Germinal center (tissue), 1 donor: ENCODE data around the gene GTF2F2.

Source experiments
- DNase-seq: peaks from one replicate; pipeline ENCODE4 v3.0.0; 2012; ENCODE audit warnings: mixed read lengths, low spot score

The GTF2F2 gene

GRCh38 chr13:45303026-45303425, 182.7 kb downstream of the GTF2F2 start:
- no peak for DNase-seq

- DNase-seq = no peak
These were observed 183.6 kb downstream of the GTF2F2 start for GRCh38 chr13:45303866-45304265.

GRCh38 chr13:45305079-45305478, 184.8 kb downstream of the GTF2F2 start:
- DNase-seq = no peak

- DNase-seq = no peak
These were observed 186.7 kb downstream of the GTF2F2 start for GRCh38 chr13:45306966-45307365.

- DNase-seq = no peak
These were observed 190.2 kb downstream of the GTF2F2 start for GRCh38 chr13:45310341-45311131.

GRCh38 chr13:45314822-45315221, 194.5 kb downstream of the GTF2F2 start:
- DNase-seq = no peak

- no peak for DNase-seq
These were observed 195.3 kb downstream of the GTF2F2 start for GRCh38 chr13:45315520-45316167.

- DNase-seq = no peak
These were observed 196.0 kb downstream of the GTF2F2 start for GRCh38 chr13:45316338-45316737.

GRCh38 chr13:45316996-45317395, 196.7 kb downstream of the GTF2F2 start:
- no peak for DNase-seq

GRCh38 chr13:45320876-45321629, 200.7 kb downstream of the GTF2F2 start:
- no peak for DNase-seq

GRCh38 chr13:45325806-45326205, 205.5 kb downstream of the GTF2F2 start:
- DNase-seq = no peak

GRCh38 chr13:45327253-45327955, 207.1 kb downstream of the GTF2F2 start:
- DNase-seq = no peak

GRCh38 chr13:45328661-45329111, 208.4 kb downstream of the GTF2F2 start:
- DNase-seq = no peak

- no peak for DNase-seq
These were observed 210.9 kb downstream of the GTF2F2 start for GRCh38 chr13:45331123-45331619.

- DNase-seq = no peak
These were observed 211.4 kb downstream of the GTF2F2 start for GRCh38 chr13:45331692-45332035.

- DNase-seq = no peak
These were observed 211.9 kb downstream of the GTF2F2 start for GRCh38 chr13:45332036-45332830.

GRCh38 chr13:45332831-45333219, 212.5 kb downstream of the GTF2F2 start:
- DNase-seq = no peak

- DNase-seq = no peak
These were observed 213.1 kb downstream of the GTF2F2 start for GRCh38 chr13:45333251-45333976.
